Upper lobe of right lung (tissue), 1 donor: Measurements from ENCODE around the gene NDUFS7. TPM values are rescaled to one million over a fixed set of nuclear protein-coding genes. Genes with fewer than 3 reads are reported as not detected.

ENCODE experiments used
- ATAC-seq: fragments of 200-7000 bp; cut with Tn5 transposase; one replicate; pipeline ENCODE4 v1.9.1; 2020; ENCODE audit warnings: mild to moderate bottlenecking, moderate library complexity
- DNase-seq: peaks from one replicate; pipeline ENCODE4 v3.0.0-alpha.2; 2020
- H3K27ac ChIP-seq: fragments of 200-600 bp; one replicate; pipeline ENCODE4 v1.8.0; 2022
- H3K27me3 ChIP-seq: fragments of 200-600 bp; one replicate; pipeline ENCODE4 v1.8.0; 2022; ENCODE audit warnings: mild to moderate bottlenecking
- H3K36me3 ChIP-seq: fragments of 200-600 bp; one replicate; pipeline ENCODE4 v1.8.0; 2022
- H3K4me1 ChIP-seq: fragments of 200-600 bp; one replicate; pipeline ENCODE4 v1.8.0; 2022
- H3K4me3 ChIP-seq: fragments of 200-600 bp; one replicate; pipeline ENCODE4 v1.8.0; 2022; ENCODE audit warnings: mild to moderate bottlenecking
- H3K9me3 ChIP-seq: fragments of 200-600 bp; one replicate; pipeline ENCODE4 v1.8.0; 2022
- CTCF ChIP-seq: fragments of 200-600 bp; IDR thresholded peaks from one replicate; pipeline ENCODE4 v1.8.0; 2022; ENCODE audit warnings: antibody characterized with exemption
- intact Hi-C: fragments of 100-400 bp; cut with DNase I; formaldehyde crosslinking; loops from one replicate; pipeline ENCODE4 v1.11.0; 2022
- total RNA-seq: library from RNA; stranded (reverse); fragmentation: NEBNext Ultra II Directional; extraction: Animal tissue kit (Norgen Biotek cat#: 25700); gene quantifications from one replicate; pipeline ENCODE4 v1.2.1, GENCODE V29; 2021
- donor health status: DM: no; HTN: yes; CAD: no; lungs with severe emphysema.

The NDUFS7 gene
- total RNA-seq, 1 donor from 2014 or later: 78.2 TPM

- intact Hi-C loops: no loop called here
These were observed 41.6 kb downstream of the NDUFS7 start for GRCh38 chr19:1425102-1425837.

GRCh38 chr19:1425902-1426301 is 42.2 kb downstream of the NDUFS7 start:
- DNase-seq: no peak
- intact Hi-C loops: no loop called here
- H3K9me3 ChIP-seq: no peaks in the 10 kb centered on the region

More at GRCh38 chr19:1425102-1425837, 41.6 kb downstream of the NDUFS7 start:
- DNase-seq (no peak), ATAC-seq (no peak)
- no peaks in the 10 kb centered on the region for H3K9me3 ChIP-seq
- no peaks in the 10 kb centered on the region for H3K4me1 ChIP-seq
- no peak for TF ChIP-seq CTCF
- H3K27me3 ChIP-seq: no peaks in the 10 kb centered on the region
- H3K36me3 ChIP-seq: peaks cover 97% of the 10 kb centered on the region
- H3K4me3 ChIP-seq: no peak overlapping the region
- H3K27ac ChIP-seq: no peak overlapping the region

GRCh38 chr19:1426736-1427135 is 43.0 kb downstream of the NDUFS7 start:
- ATAC-seq (no peak), DNase-seq (no peak)
- intact Hi-C loops: no loop called here
- no peaks in the 10 kb centered on the region for H3K4me1 ChIP-seq
- peaks cover 97% of the 10 kb centered on the region for H3K36me3 ChIP-seq
- H3K27me3 ChIP-seq: no peaks in the 10 kb centered on the region
- no peaks in the 10 kb centered on the region for H3K9me3 ChIP-seq
- H3K4me3 ChIP-seq: no peak overlapping the region
- no peak overlapping the region for H3K27ac ChIP-seq
- no peak for TF ChIP-seq CTCF

More at GRCh38 chr19:1425902-1426301, 42.2 kb downstream of the NDUFS7 start:
- no peak for ATAC-seq
- TF ChIP-seq CTCF: no peak
- Histone ChIP-seq H3K36me3 (peaks cover 97% of the 10 kb centered on the region), H3K27me3 (no peaks in the 10 kb centered on the region), H3K4me1 (no peaks in the 10 kb centered on the region), H3K4me3 (no peak overlapping the region), H3K27ac (no peak overlapping the region)

- no peak for DNase-seq
- no peak overlapping the region for H3K27ac ChIP-seq
- ATAC-seq: no peak
- no peak for TF ChIP-seq CTCF
- H3K36me3 ChIP-seq: peaks cover 97% of the 10 kb centered on the region
- H3K9me3 ChIP-seq: no peaks in the 10 kb centered on the region
- no peaks in the 10 kb centered on the region for H3K27me3 ChIP-seq
- no peak overlapping the region for H3K4me3 ChIP-seq
- intact Hi-C loops: no loop called here
- no peaks in the 10 kb centered on the region for H3K4me1 ChIP-seq
These were observed 43.7 kb downstream of the NDUFS7 start for GRCh38 chr19:1427221-1427920.

- no peaks in the 10 kb centered on the region for H3K4me1 ChIP-seq
- no peak for TF ChIP-seq CTCF
- H3K27ac ChIP-seq: no peak overlapping the region
- H3K36me3 ChIP-seq: peaks cover 97% of the 10 kb centered on the region
- no peak overlapping the region for H3K4me3 ChIP-seq
- no peaks in the 10 kb centered on the region for H3K9me3 ChIP-seq
- intact Hi-C loops: no loop called here
- ATAC-seq (no peak), DNase-seq (no peak)
- H3K27me3 ChIP-seq: no peaks in the 10 kb centered on the region
These were observed 45.2 kb downstream of the NDUFS7 start for GRCh38 chr19:1428738-1429391.
